Thoracic aorta (tissue), 2 donors: ENCODE results near the gene IL22RA1. TPM values are rescaled to one million over a fixed set of nuclear protein-coding genes. Genes with fewer than 3 reads are reported as not detected.

Experiments used
- ATAC-seq: fragments of 150-250 bp; one replicate; pipeline ENCODE4 v1.8.0; 2017; ENCODE audit warnings: low read depth; ENCODE audit not compliant: insufficient number of reproducible peaks, low FRiP score
- DNase-seq: peaks from one replicate; pipeline ENCODE4 v3.0.0-alpha.2; 2020; ENCODE audit warnings: low spot score
- H3K27ac ChIP-seq, 2 donors: fragments of 200-600 bp; sonication (generic); 1 replicate in 1 of 2; 2 replicates in 1 of 2; pipeline ENCODE4 v1.5.1; 2016; ENCODE audit warnings: mild to moderate bottlenecking in 2 of 2, moderate library complexity in 2 of 2
- H3K27me3 ChIP-seq: fragments of 200-600 bp; sonication (generic); replicated peaks from 2 replicates; pipeline ENCODE4 v1.6.0; 2016; ENCODE audit warnings: mild to moderate bottlenecking; ENCODE audit not compliant: insufficient read depth
- H3K36me3 ChIP-seq: fragments of 200-600 bp; sonication (generic); one replicate; pipeline ENCODE4 v1.5.1; 2016
- H3K4me1 ChIP-seq, 2 donors: fragments of 200-600 bp; sonication (generic); 1 replicate in 1 of 2; 2 replicates in 1 of 2; pipeline versions ENCODE4 v1.5.1 to v1.6.0; 2016; ENCODE audit warnings: low read depth in 2 of 2, mild to moderate bottlenecking in 1 of 2; ENCODE audit not compliant: control insufficient read depth in 1 of 2
- H3K4me3 ChIP-seq: fragments of 200-600 bp; sonication (generic); 2 replicates; pipeline ENCODE4 v1.5.1; 2016; ENCODE audit warnings: mild to moderate bottlenecking
- H3K9me3 ChIP-seq: fragments of 200-600 bp; sonication (generic); 2 replicates; pipeline ENCODE4 v1.5.1; 2016
- CTCF ChIP-seq: fragments of 200-600 bp; sonication (generic); IDR thresholded peaks from one replicate; pipeline ENCODE4 v1.5.1; 2019; ENCODE audit warnings: antibody characterized with exemption
- total RNA-seq, 2 donors: library from RNA; depleted of rRNA; stranded (reverse); fragments of >200 nt; gene quantifications; one replicate each; pipeline versions ENCODE4 v1.1.0 to v1.2.3, GENCODE V29; 2016

The IL22RA1 gene
- total RNA-seq, 2 donors from 2014 or later: 0.14 to 0.21 TPM

- TF ChIP-seq CTCF: no peak
- no peak for DNase-seq
- Histone ChIP-seq H3K27me3 (no peaks in the 10 kb centered on the region), H3K36me3 (no peaks in the 10 kb centered on the region), H3K4me3 (no peak overlapping the region), H3K27ac (no peak overlapping the region), H3K9me3 (peaks cover 5% of the 10 kb centered on the region), H3K4me1 (peaks cover 0 to 9% of the 10 kb centered on the region in 2 donors)
- no peak for ATAC-seq
These were observed 17.5 kb downstream of the IL22RA1 start for GRCh38 chr1:24125456-24125855.

GRCh38 chr1:24124980-24125379, 18.0 kb downstream of the IL22RA1 start:
- Histone ChIP-seq H3K36me3 (no peaks in the 10 kb centered on the region), H3K9me3 (peaks cover under 1% of the 10 kb centered on the region), H3K27ac (no peak overlapping the region), H3K4me1 (peaks cover 0 to 14% of the 10 kb centered on the region in 2 donors), H3K27me3 (no peaks in the 10 kb centered on the region), H3K4me3 (no peak overlapping the region)
- no peak for TF ChIP-seq CTCF
- DNase-seq (no peak), ATAC-seq (no peak)

GRCh38 chr1:24123611-24124010, 19.3 kb downstream of the IL22RA1 start:
- Histone ChIP-seq H3K9me3 (no peaks in the 10 kb centered on the region), H3K4me1 (peaks cover 0 to 19% of the 10 kb centered on the region in 2 donors), H3K27me3 (no peaks in the 10 kb centered on the region), H3K4me3 (no peak overlapping the region), H3K36me3 (no peaks in the 10 kb centered on the region), H3K27ac (no peak overlapping the region)
- no peak for TF ChIP-seq CTCF
- ATAC-seq: no peak
- no peak for DNase-seq

- no peak for ATAC-seq
- DNase-seq: no peak
These were observed 20.2 kb downstream of the IL22RA1 start for GRCh38 chr1:24122776-24123175.

GRCh38 chr1:24121406-24121805, 21.5 kb downstream of the IL22RA1 start:
- no peak overlapping the region for H3K4me3 ChIP-seq
- H3K9me3 ChIP-seq: no peaks in the 10 kb centered on the region
- no peak overlapping the region for H3K27ac ChIP-seq
- DNase-seq (no peak), ATAC-seq (no peak)
- no peaks in the 10 kb centered on the region for H3K36me3 ChIP-seq
- H3K4me1 ChIP-seq: peaks cover 0 to 18% of the 10 kb centered on the region in 2 donors
- H3K27me3 ChIP-seq: no peaks in the 10 kb centered on the region
- no peak for TF ChIP-seq CTCF

More at GRCh38 chr1:24122776-24123175, 20.2 kb downstream of the IL22RA1 start:
- no peak overlapping the region for H3K4me3 ChIP-seq
- H3K27me3 ChIP-seq: no peaks in the 10 kb centered on the region
- no peak for TF ChIP-seq CTCF
- H3K36me3 ChIP-seq: no peaks in the 10 kb centered on the region
- no peaks in the 10 kb centered on the region for H3K9me3 ChIP-seq
- peaks cover 0 to 19% of the 10 kb centered on the region in 2 donors for H3K4me1 ChIP-seq
- no peak overlapping the region for H3K27ac ChIP-seq
